HepG2 (cell line): ENCODE measurements around the gene ZDHHC13. TPM values are rescaled to one million over a fixed set of nuclear protein-coding genes. Genes with fewer than 3 reads are reported as not detected.

Source experiments
- ATAC-seq: fragments of 200-7000 bp; cut with Tn5 transposase; 3 replicates; pipeline ENCODE4 v1.9.1; 2020; ENCODE audit warnings: mild to moderate bottlenecking, moderate library complexity
- BruUV-seq: library from RNA; stranded (reverse); fragments of 400-500 nt; replicated peaks from 2 replicates; lab custom pipeline; 2021; lab: Mats Ljungman, UMichigan
- CTCF ChIA-PET: fragments of 300-600 bp; formaldehyde crosslinking; extraction: SDS; loops from one replicate; lab custom pipeline; 2021; ENCODE audit warnings: low total read pairs, inconsistent platforms, low intra/inter-chr PET ratio; lab: Yijun Ruan, JAX
- POLR2A ChIA-PET: fragments of 350-600 bp; sonication (Branson Sonifier 250); formaldehyde crosslinking; loops from one replicate; lab custom pipeline; 2020; ENCODE audit warnings: antibody characterized with exemption, inconsistent platforms; lab: Yijun Ruan, JAX
- DNase-seq: peaks from one replicate; pipeline ENCODE4 v3.0.0-alpha.2; 2015; ENCODE audit warnings: low spot score
- FAIRE-seq: peaks from 3 replicates; lab custom pipeline; 2011; peaks lifted over from hg19 to GRCh38; lab: Jason Lieb, UNC
- H2AFZ ChIP-seq: one replicate; pipeline ENCODE4 v1.6.1; 2011; ENCODE audit warnings: low read length, inconsistent platforms
- H3K27ac ChIP-seq: fragments of 300-600 bp; 3 replicates; pipeline ENCODE4 v1.8.0; 2011; ENCODE audit warnings: mixed run types, mild to moderate bottlenecking, mixed read lengths, low read length, inconsistent platforms; ENCODE audit not compliant: insufficient read depth; ENCODE audit errors: extremely low read length
- H3K27me3 ChIP-seq, 2 experiments: fragments of 200-600 bp in 1 of 2; 2 replicates in 1 of 2; 3 replicates in 1 of 2; pipeline versions ENCODE4 v1.6.0 to v1.8.0; 2011; ENCODE audit warnings: low read length in 2 of 2, mild to moderate bottlenecking in 2 of 2, moderate library complexity in 2 of 2, inconsistent platforms in 1 of 2; ENCODE audit not compliant: insufficient read depth in 2 of 2, control insufficient read depth in 1 of 2
- H3K36me3 ChIP-seq, 2 experiments: fragments of 200-600 bp in 1 of 2; replicated peaks in 1 of 2; 2 replicates in 1 of 2; 3 replicates in 1 of 2; pipeline versions ENCODE4 v1.5.1 to v1.8.0; 2011; ENCODE audit warnings: low read length in 2 of 2, inconsistent platforms in 1 of 2; ENCODE audit not compliant: insufficient read depth in 2 of 2, control insufficient read depth in 1 of 2
- H3K4me1 ChIP-seq: 2 replicates; pipeline ENCODE4 v1.5.1; 2012; ENCODE audit warnings: low read length, inconsistent platforms; ENCODE audit not compliant: insufficient read depth
- H3K4me2 ChIP-seq: 2 replicates; pipeline ENCODE4 v1.6.0; 2011; ENCODE audit warnings: low read depth, low read length, inconsistent platforms
- H3K4me3 ChIP-seq, 3 experiments: fragments of 200-600 bp in 1 of 3; sonication (generic), shearing (Covaris generic) in 1 of 3; replicated peaks in 1 of 3; 2 replicates each; pipeline ENCODE4 v1.5.1; 2011 to 2016; ENCODE audit warnings: low read length in 3 of 3, inconsistent platforms in 2 of 3, low read depth in 2 of 3, mild to moderate bottlenecking in 2 of 3, control low read depth in 1 of 3, mixed read lengths in 1 of 3; ENCODE audit not compliant: insufficient read depth in 1 of 3
- H3K79me2 ChIP-seq: one replicate; pipeline ENCODE4 v1.6.1; 2011; ENCODE audit warnings: low read length, inconsistent platforms; ENCODE audit not compliant: insufficient read depth
- H3K9ac ChIP-seq: 2 replicates; pipeline ENCODE4 v1.6.0; 2011; ENCODE audit warnings: mild to moderate bottlenecking, low read depth, low read length, inconsistent platforms; ENCODE audit not compliant: insufficient read depth
- H3K9me3 ChIP-seq: 2 replicates; pipeline ENCODE4 v1.5.1; 2012; ENCODE audit warnings: mild to moderate bottlenecking, low read length
- H4K20me1 ChIP-seq: 2 replicates; pipeline ENCODE4 v1.6.0; 2011; ENCODE audit warnings: inconsistent platforms, mild to moderate bottlenecking, low read length, moderate library complexity; ENCODE audit not compliant: insufficient read depth
- ATF7 ChIP-seq, 2 experiments: fragments of 450-650 bp in 1 of 2; sonication (generic) in 1 of 2; formaldehyde crosslinking in 1 of 2; IDR thresholded peaks; 2 replicates each; pipeline versions ENCODE4 v1.4.0 to v1.6.1; 2016 to 2020; ENCODE audit warnings: antibody characterized with exemption in 1 of 2, mild to moderate bottlenecking in 1 of 2, missing genetic modification reagents in 1 of 2
- FOXJ3 ChIP-seq: sonication (generic); formaldehyde crosslinking; IDR thresholded peaks from 2 replicates; pipeline ENCODE4 v1.4.0; 2020; ENCODE audit warnings: missing genetic modification reagents, mild to moderate bottlenecking, borderline replicate concordance
- HNF1B ChIP-seq: sonication (generic); formaldehyde crosslinking; IDR thresholded peaks from 2 replicates; pipeline ENCODE4 v1.5.1; 2020; ENCODE audit warnings: mild to moderate bottlenecking, moderate library complexity, missing genetic modification reagents
- IKZF4 ChIP-seq: sonication (generic); formaldehyde crosslinking; IDR thresholded peaks from 2 replicates; pipeline ENCODE4 v1.5.1; 2020; ENCODE audit warnings: borderline replicate concordance, mild to moderate bottlenecking, low read depth, missing genetic modification reagents; ENCODE audit errors: not compliant biosample characterization
- JARID2 ChIP-seq: sonication (generic); formaldehyde crosslinking; IDR thresholded peaks from 2 replicates; pipeline ENCODE4 v1.8.1; 2023; ENCODE audit warnings: missing genetic modification reagents, inconsistent platforms; ENCODE audit not compliant: insufficient replicate concordance
- NFRKB ChIP-seq: fragments of 450-650 bp; IDR thresholded peaks from 2 replicates; pipeline ENCODE4 v1.6.1; 2017
- NRL ChIP-seq: sonication (generic); formaldehyde crosslinking; IDR thresholded peaks from 2 replicates; pipeline ENCODE4 v1.5.0; 2020; ENCODE audit warnings: missing genetic modification reagents, mild to moderate bottlenecking, moderate library complexity, borderline replicate concordance
- RBM39 ChIP-seq: fragments of 200-400 bp; formaldehyde crosslinking; IDR thresholded peaks from one replicate; pipeline ENCODE4 v1.6.1; 2018; ENCODE audit warnings: antibody characterized with exemption, mild to moderate bottlenecking, low read depth, low read length; ENCODE audit not compliant: poor library complexity, severe bottlenecking
- SRSF4 ChIP-seq: fragments of 200-400 bp; formaldehyde crosslinking; IDR thresholded peaks from one replicate; pipeline ENCODE4 v1.6.1; 2018; ENCODE audit warnings: mild to moderate bottlenecking, low read depth, low read length, moderate library complexity; ENCODE audit not compliant: poor library complexity, severe bottlenecking
- ZBTB39 ChIP-seq: sonication (generic); formaldehyde crosslinking; IDR thresholded peaks from 2 replicates; pipeline ENCODE4 v1.5.0; 2020; ENCODE audit warnings: missing genetic modification reagents
- ZFP1 ChIP-seq: IDR thresholded peaks from 2 replicates; pipeline ENCODE4 v1.6.1; 2016
- ZNF510 ChIP-seq: sonication (generic); formaldehyde crosslinking; IDR thresholded peaks from 2 replicates; pipeline ENCODE4 v1.4.0; 2020; ENCODE audit warnings: low read depth, mild to moderate bottlenecking, missing genetic modification reagents
- ZNF678 ChIP-seq: sonication (generic); formaldehyde crosslinking; IDR thresholded peaks from 2 replicates; pipeline ENCODE4 v1.4.0; 2020; ENCODE audit warnings: mild to moderate bottlenecking, missing genetic modification reagents
- ZSCAN9 ChIP-seq: IDR thresholded peaks from 2 replicates; pipeline ENCODE4 v1.6.1; 2016; ENCODE audit warnings: borderline replicate concordance
- WGBS: methylation state at CpG from one replicate; pipeline ENCODE4 v1.1.6; 2017; ENCODE audit warnings: low lambda C conversion rate; 5-methylcytosine and 5-hydroxymethylcytosine counted together
- in situ Hi-C: cut with HindIII; loops from 2 replicates; pipeline ENCODE4 v1.10.0; 2017; ENCODE audit warnings: low pct_unique_long_range_greater_than_20kb; ENCODE audit not compliant: extremely low pct_ligation_motif_present
- intact Hi-C: fragments of 100-400 bp; cut with micrococcal nuclease; formaldehyde crosslinking; loops from one replicate; pipeline ENCODE4 v1.10.0; 2022; ENCODE audit not compliant: unreplicated experiment
- polyA plus RNA-seq, 8 experiments: library from polyadenylated mRNA; depleted of rRNA in 3 of 8; stranded (reverse) in 7 of 8; unstranded in 1 of 8; fragments of >200 nt; fragmentation: Illumina TruSeq in 4 of 8; extraction: Trizol in 4 of 8; gene quantifications; 2 replicates each; pipeline versions ENCODE4 v1.2.1 to v1.2.3, GENCODE V29; 2011 to 2016; ENCODE audit warnings: low read depth in 4 of 8, missing spikeins in 1 of 8, mixed read lengths in 1 of 8; ENCODE audit not compliant: insufficient read depth in 1 of 8
- total RNA-seq, 5 experiments: library from RNA; depleted of rRNA; stranded (reverse); fragments of >200 nt; fragmentation: Illumina TruSeq; extraction: Trizol; gene quantifications; 2 replicates each; pipeline ENCODE4 v1.2.3, GENCODE V29; 2016; ENCODE audit warnings: low read depth in 1 of 5

ZDHHC13 gene
- total and polyA plus RNA-seq, 2 of the 13 experiments (the other 11 are each of a cell fraction or from before 2014, with no cell fraction given), result 10.9 to 11.8 TPM

GRCh38 chr11:19181531-19182261 lies 64.7 kb downstream of the ZDHHC13 start:
- intact Hi-C loops, result no loop called here
- no peak for FAIRE-seq
- DNase-seq, result no peak
- BruUV-seq, result no TSS peak
- no peaks in the 10 kb centered on the region for H4K20me1 ChIP-seq
- no peak for ATAC-seq
- H3K79me2 ChIP-seq, result no peaks in the 10 kb centered on the region
- H3K27me3 ChIP-seq, result no peaks in the 10 kb centered on the region; a peak in 1 of 5 replicates
- H3K4me3 ChIP-seq, result no peak overlapping the region
- no peaks in the 10 kb centered on the region for H3K36me3 ChIP-seq
- WGBS, result 46% methylated on average over 5 of the region's 5 CpGs
- no peak overlapping the region for H3K9ac ChIP-seq
- no peak for TF ChIP-seq FOXJ3 (CRISPR knock-in tag)
- no peak overlapping the region for H2AFZ ChIP-seq
- no peaks in the 10 kb centered on the region for H3K4me1 ChIP-seq
- ChIA-PET POLR2A (no interaction called here), CTCF (no interaction called here)
- in situ Hi-C loops, result no loop called here
- H3K4me2 ChIP-seq, result no peak overlapping the region
- no peaks in the 10 kb centered on the region for H3K9me3 ChIP-seq
- no peak overlapping the region for H3K27ac ChIP-seq

GRCh38 chr11:19183646-19184045 lies 66.7 kb downstream of the ZDHHC13 start:
- Histone ChIP-seq H2AFZ (no peak overlapping the region), H3K9me3 (no peaks in the 10 kb centered on the region), H3K4me2 (no peak overlapping the region), H3K9ac (no peak overlapping the region), H3K79me2 (no peaks in the 10 kb centered on the region), H4K20me1 (no peaks in the 10 kb centered on the region), H3K27me3 (peaks cover 0 to 2% of the 10 kb centered on the region in 2 experiments; a peak in 1 of 5 replicates), H3K27ac (no peak overlapping the region), H3K36me3 (no peaks in the 10 kb centered on the region), H3K4me3 (no peak overlapping the region), H3K4me1 (0 out of 2 replicates have a peak, but pooled peaks cover 10% of the 10 kb centered on the region)
- intact Hi-C loops (no loop called here), in situ Hi-C loops (no loop called here)
- no peak for DNase-seq
- ChIA-PET POLR2A (no interaction called here), CTCF (no interaction called here)
- BruUV-seq, result no TSS peak
- WGBS, result 49% methylated on average over 3 of the region's 7 CpGs
- FAIRE-seq, result no peak
- no peak for ATAC-seq
- TF ChIP-seq IKZF4 (CRISPR knock-in tag) (no peak), ZBTB39 (CRISPR knock-in tag) (no peak), ZNF510 (no peak), HNF1B (CRISPR knock-in tag) (no peak), RBM39 (no peak), ZSCAN9 (no peak), ZFP1 (no peak), ZNF678 (CRISPR knock-in tag) (no peak), NFRKB (no peak), NRL (no peak), ATF7 (IDR thresholded peaks at IDR 0.05) (no peak), ATF7 (CRISPR knock-in tag; IDR thresholded peaks at IDR 0.05) (no peak), SRSF4 (no peak), JARID2 (no peak)
